GM18873 (cell line): Measurements from ENCODE around the gene TUBG2.

Experiments used
- ATAC-seq: cut with Tn5 transposase; IDR thresholded peaks from one replicate; pipeline ENCODE4 v1.9.1; 2021; ENCODE audit warnings: mild to moderate bottlenecking, moderate library complexity, moderate number of reproducible peaks; ENCODE audit not compliant: unreplicated experiment, low FRiP score

TUBG2 gene

DNA sequence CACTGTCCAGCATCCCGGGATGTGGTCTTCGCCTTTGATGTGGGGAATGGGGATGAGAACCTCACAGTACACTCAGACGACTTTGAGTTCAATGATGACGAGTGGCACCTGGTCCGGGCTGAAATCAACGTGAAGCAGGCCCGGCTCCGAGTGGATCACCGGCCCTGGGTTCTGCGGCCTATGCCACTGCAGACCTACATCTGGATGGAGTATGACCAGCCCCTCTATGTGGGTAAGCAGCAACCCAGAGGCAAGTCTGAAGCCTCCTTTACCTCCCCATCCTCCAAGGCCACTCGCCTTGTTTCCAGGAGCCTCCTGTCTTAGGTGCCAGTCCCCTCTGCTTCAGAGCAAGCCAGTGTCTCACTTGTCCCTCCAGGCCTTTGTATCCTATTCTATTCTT lies 33.4 kb downstream of the TUBG2 start:
- no peak for ATAC-seq

DNA sequence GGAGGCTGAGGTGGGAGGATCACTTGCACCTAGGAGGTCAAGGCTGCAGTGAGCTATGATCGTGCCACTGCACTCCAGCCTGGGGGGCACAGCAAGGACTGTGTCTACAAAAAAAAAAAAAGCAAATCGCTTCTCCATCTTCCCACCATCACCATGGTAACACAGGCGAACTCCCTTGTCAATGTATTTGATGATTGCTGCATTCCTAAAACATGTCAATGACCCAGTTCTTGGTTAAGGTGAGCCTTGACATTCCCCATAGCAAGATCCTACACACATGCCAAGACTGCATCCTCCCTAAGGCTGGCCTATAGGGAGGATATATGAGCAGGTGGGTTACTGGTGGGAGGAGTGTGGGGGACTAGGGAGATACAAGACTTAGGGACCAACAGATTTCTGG lies 35.4 kb downstream of the TUBG2 start:
- no peak for ATAC-seq

DNA sequence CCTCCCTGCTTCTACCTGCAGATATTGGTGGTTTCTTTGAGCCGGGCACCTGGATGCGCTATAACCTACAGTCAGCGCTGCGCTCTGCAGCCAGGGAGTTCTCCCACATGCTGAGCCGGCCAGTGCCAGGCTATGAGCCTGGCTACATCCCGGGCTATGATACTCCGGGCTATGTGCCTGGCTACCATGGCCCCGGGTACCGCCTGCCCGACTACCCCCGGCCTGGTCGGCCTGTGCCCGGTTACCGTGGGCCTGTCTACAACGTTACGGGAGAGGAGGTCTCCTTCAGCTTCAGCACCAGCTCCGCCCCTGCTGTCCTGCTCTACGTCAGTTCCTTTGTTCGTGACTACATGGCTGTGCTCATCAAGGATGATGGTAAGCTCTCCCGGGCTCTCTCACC lies 36.4 kb downstream of the TUBG2 start:
- ATAC-seq, result no peak

DNA sequence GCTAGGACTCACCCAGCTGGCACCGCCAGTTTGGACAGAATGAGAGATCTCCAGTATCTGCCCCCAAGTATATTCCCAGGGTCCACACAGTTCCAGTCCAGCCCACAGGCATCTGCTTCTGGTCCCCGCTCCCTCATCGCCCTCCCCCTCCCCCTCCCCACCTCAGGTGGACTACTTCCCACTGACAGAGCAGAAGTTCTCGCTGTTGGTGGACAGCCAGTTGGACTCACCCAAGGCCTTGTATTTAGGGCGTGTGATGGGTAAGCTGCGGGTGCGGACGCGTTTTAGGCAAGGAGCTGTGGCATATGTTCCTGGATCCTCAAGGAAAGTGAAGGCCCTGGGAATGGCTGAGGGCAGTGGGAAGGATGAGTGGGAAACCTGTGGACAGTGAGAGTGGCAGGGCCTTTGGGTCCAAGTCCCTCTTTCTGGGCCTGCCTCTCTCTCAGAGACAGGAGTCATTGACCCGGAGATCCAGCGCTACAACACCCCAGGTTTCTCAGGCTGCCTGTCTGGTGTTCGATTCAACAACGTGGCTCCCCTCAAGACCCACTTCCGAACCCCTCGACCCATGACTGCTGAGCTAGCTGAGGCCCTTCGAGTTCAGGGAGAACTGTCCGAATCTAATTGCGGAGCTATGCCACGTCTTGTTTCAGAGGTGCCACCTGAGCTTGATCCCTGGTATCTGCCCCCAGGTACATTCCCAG lies 38.2 kb downstream of the TUBG2 start:
- no peak for ATAC-seq

DNA sequence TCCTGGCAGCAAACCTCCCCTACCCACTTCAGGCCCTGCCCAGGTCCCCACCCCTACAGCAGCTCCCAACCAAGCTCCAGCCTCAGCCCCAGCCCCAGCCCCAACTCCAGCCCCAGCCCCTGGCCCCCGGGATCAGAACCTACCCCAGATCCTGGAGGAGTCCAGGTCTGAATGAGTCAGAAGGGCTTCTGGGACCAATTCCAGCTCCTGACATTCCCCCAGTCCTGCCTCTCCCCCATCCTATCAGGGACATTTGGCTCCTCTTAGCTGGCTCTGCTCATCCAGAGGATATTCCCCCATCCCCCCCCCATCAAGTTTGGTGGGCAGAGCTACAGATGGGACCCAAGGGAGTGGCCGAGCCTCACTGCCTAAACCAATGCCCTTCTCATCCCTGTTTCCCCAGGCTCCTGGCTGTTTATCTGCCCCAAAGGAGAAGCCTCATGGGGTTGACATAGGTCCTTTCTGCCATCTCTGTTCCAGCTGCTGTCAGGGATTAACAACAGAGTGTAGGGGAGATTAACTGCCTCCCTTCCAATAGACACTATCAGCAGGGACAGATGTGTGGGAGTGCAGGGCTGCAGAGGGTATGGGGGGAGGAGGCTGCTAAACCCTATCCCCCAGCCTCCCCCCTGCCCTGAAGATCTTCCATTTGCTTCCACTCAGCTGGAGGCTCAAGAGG lies 39.8 kb downstream of the TUBG2 start:
- no peak for ATAC-seq

DNA sequence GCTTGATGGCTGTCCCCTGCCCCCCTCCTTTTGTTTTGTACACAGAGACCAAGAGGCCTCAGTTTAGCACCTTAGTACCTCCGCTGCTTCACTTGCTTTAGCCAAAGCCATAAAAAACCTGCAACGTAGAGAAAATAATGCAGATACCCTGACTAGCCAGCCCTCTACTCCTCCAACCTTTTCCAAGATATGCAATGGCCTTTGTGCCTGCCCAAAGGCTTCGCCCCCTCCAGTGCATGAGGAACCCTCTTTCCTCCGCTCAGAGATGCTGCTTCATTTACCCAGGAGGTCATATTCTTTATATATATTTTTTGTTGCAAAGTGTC lies 40.3 kb downstream of the TUBG2 start:
- no peak for ATAC-seq

DNA sequence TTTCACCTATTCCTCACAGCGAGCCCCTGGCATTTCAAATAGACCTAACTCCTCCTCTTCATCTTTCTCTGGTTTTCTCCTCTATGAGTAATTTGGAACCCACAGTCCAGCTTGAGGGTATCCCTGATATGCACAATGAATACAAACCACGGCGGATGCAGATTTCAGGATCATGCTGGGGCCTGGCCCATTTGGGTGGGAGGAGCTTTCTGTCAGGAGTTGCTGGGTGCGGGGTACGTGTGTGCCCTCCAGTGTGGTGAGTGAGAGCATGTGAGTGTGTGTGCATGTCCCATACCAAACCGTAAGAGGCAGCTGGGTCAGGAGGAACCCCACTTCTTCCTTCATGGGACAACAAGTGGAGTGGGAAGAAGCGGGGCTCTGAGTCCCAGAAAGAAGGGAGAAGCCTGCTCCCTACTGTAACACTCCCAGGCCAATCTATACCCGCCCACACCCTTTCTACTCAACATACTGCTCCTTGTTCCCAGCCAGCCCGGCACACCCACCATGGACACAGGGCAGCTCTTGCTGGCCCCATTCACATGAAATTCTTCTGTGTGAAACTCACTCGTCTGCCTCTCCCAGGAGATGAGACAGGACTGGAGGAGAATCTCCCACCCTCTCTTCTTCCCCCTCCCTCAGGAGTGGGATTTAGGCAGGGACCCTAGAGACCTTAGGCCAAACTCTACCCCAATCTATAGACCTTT lies 41.7 kb downstream of the TUBG2 start:
- ATAC-seq, result no peak

DNA sequence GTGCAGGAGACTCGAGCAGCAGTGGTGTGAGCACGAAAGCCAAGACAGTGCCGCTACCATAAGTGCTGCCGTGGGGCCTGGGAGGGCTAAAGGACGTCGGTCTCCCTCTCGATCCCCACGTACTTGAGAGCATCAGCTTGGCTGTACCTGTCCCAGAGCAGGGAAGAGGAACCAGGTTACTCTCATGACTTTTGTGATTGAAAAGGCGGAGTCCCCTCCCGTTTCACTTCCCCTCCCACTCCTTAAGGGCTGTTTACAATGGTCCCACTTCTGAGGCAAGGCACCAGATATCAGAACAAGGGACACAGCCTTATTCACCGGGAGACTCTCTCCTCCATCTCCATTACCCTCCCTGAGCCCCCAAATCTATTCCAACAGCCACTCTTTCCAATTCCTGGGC lies 43.4 kb downstream of the TUBG2 start:
- ATAC-seq, result no peak

DNA sequence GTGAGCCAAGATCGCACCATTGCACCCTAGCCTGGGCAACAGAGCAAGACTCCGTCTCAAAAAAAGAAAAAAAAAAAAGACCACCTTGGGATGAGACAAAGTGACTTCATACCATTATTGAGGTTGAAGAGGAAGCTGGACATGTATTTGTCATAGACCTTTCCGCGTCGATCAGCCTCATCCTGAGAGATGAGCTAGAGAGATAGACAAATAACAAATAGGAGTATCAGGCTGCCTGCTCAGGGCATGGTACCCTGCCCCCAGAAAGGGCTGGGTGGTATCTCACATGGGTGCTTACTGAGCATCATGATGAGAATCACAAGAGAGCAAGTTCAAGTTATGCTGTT lies 45.4 kb downstream of the TUBG2 start:
- ATAC-seq, result no peak

DNA sequence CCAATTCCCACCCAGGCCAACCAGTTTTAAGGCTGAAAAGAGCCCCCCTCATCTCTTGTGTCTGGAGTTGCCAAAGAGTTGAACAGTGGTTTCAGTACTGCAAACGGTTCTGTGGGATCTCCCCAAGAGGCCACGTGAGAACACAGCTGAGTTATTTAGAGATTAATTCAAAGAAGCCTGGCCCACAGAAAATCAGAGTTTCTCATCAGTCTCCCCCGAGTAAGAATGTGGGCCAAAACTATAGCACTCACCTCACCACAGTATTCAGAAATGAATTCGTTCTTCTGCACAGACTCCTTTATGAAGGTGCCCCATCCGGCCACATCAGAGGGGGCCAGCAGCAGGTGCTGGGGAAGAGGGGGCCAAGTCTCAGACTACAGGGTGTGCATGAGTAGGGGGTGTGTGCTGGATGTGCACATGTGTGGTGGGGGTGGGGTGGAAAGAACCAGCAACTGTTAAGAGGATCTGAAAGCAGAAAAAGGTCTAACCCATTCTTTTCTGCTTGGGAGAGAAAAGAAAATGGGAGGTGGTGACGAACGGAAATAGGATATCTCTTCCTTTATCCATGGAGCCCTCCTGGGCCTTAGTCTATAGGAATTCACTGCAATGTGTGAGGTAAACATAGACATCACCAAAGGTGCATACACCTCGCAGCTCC lies 45.9 kb downstream of the TUBG2 start:
- peak; percentile 68 for ATAC-seq

DNA sequence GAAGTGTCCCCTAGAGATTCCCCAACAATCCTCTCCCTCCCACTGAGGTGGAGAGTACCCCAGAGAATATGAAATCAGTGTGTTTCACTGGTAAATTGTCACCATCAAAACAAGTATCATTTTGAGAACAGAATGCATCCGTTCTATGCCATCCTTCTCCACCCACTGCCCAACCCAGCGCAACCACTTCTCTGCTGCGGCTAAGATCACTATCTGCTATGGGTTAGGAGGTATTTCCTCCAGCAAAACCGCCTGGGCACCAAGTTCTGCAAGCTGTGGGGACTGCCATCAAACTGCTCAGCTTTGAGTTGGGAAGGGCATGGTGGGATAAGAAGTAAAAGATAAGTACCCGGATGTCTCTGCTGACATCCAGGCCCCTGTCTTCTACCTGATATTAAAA lies 47.6 kb downstream of the TUBG2 start:
- no peak for ATAC-seq

DNA sequence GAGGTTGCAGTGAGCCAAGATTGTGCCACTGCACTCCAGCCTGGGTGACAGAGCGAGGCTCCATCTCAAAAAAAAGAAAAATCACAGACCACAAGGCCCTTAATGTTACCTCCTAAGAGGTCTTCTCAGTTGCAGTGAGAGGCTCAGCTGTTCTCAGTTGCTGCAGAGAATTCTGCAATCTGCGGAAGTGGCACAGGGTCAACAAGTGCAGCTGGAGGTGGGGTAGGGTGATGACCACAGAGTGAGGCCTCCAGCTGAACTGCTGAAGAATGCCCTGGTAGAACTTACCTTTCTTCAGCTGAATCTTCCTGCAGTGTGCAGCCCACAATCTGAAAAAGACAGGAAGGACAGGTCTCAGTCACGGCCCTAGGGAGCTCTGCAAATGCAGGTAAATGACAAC lies 49.5 kb downstream of the TUBG2 start:
- no peak for ATAC-seq

DNA sequence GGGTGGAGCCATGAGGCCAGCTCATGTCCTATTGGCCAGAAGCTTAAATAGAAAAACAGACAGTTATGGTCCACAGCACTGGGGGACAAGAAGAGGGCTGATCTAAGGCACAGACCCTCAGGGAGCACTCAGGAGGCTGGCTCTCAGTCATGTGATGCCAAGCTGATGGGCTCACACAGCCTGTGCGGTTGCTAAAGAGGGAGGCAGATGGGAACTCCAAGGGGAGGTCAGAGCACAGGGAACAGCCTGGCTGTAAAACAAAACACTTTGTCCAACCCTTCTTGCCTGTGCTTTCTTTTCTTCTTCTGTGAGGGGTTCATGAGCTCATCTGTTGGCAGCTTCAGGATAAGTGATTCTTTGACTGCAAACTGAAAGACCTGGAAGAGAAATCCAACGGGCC lies 50.5 kb downstream of the TUBG2 start:
- no peak for ATAC-seq
